Adrenal gland (tissue), 5 donors: ENCODE measurements around the gene MDP1.

Experiments used
- POLR2A ChIP-seq, 2 donors: fragments of 450-650 bp; IDR thresholded peaks; one replicate each; pipeline ENCODE4 v1.6.1; 2017; ENCODE audit warnings: antibody characterized with exemption in 2 of 2, mild to moderate bottlenecking in 2 of 2, moderate library complexity in 1 of 2
- TF ChIP-seq, protein P1 (sequence below), 6 experiments: fragments of 450-650 bp in 4 of 6; fragments of 200-600 bp in 2 of 6; sonication (generic) in 1 of 6; IDR thresholded peaks; 1 replicate in 5 of 6; 2 replicates in 1 of 6; pipeline versions ENCODE4 v1.5.1 to v1.8.0; 2016 to 2021; ENCODE audit warnings: antibody characterized with exemption in 6 of 6, mild to moderate bottlenecking in 2 of 6, moderate library complexity in 1 of 6
- donor health status: DM: no; HTN: no; CAD: no.

DNA sequence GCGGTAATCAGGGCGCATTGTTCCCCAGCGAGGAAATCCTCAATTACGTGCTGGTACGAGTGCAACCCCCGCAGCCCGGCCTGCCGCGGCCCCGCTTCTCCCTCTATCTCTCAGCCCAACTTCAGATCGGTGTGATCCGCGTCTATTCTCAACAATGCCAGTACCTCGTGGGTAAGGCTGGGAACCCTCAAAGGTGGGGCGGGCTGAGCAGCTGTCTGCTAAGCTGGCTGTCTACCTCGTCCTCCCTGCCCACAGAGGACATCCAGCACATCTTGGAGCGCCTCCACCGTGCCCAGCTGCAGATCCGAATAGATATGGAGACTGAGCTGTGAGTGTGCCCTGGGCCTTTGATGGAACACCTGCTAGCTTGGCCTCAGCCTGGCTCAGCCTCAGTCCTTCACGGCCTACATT is 43.0 kb downstream of the MDP1 start:
- TF ChIP-seq POLR2A (IDR thresholded peaks at IDR 0.05), result no peak
- TF ChIP-seq, protein P1, sequence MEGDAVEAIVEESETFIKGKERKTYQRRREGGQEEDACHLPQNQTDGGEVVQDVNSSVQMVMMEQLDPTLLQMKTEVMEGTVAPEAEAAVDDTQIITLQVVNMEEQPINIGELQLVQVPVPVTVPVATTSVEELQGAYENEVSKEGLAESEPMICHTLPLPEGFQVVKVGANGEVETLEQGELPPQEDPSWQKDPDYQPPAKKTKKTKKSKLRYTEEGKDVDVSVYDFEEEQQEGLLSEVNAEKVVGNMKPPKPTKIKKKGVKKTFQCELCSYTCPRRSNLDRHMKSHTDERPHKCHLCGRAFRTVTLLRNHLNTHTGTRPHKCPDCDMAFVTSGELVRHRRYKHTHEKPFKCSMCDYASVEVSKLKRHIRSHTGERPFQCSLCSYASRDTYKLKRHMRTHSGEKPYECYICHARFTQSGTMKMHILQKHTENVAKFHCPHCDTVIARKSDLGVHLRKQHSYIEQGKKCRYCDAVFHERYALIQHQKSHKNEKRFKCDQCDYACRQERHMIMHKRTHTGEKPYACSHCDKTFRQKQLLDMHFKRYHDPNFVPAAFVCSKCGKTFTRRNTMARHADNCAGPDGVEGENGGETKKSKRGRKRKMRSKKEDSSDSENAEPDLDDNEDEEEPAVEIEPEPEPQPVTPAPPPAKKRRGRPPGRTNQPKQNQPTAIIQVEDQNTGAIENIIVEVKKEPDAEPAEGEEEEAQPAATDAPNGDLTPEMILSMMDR (IDR thresholded peaks at IDR 0.05), result no peak
